A549 (cell line): ENCODE results near the gene SPATA9. TPM values are rescaled to one million over a fixed set of nuclear protein-coding genes. Genes with fewer than 3 reads are reported as not detected.
"Not testable (repeated sequence)": the region's sequence is repeated elsewhere in the genome, so short reads cannot be mapped to it uniquely, and the experiment has no call there.

ENCODE experiments used
- ATAC-seq, 2 experiments: fragments of 200-7000 bp in 1 of 2; fragments of >200 bp in 1 of 2; cut with Nextera tagmentation in 1 of 2; cut with Tn5 transposase in 1 of 2; 3 replicates each; pipeline versions ENCODE4 v1.8.0 to v1.9.1; 2018 to 2020; ENCODE audit warnings: mild to moderate bottlenecking in 1 of 2, moderate library complexity in 1 of 2
- CTCF ChIA-PET: fragments of 300-600 bp; sonication (Branson Sonifier 250); formaldehyde crosslinking; extraction: SDS; loops from one replicate; lab custom pipeline; 2021; ENCODE audit warnings: antibody characterized with exemption, inconsistent platforms; lab: Yijun Ruan, JAX
- POLR2A ChIA-PET: fragments of 350-600 bp; formaldehyde crosslinking; extraction: SDS; loops from one replicate; lab custom pipeline; 2021; ENCODE audit warnings: antibody characterized with exemption, inconsistent platforms; lab: Yijun Ruan, JAX
- DNase-seq, 2 experiments: peaks; one replicate each; pipeline versions ENCODE4 v3.0.0 to v3.0.0-alpha.2; 2011 to 2016; ENCODE audit warnings: low read depth in 1 of 2, low spot score in 1 of 2
- FAIRE-seq: peaks from 2 replicates; lab custom pipeline; 2011; peaks lifted over from hg19 to GRCh38; lab: Jason Lieb, UNC
- H3K27ac ChIP-seq, 2 experiments: fragments of >200 bp; sonication (Bioruptor Twin); formaldehyde crosslinking; 3 replicates each; pipeline ENCODE4 v1.5.1; 2016 to 2017
- H3K4me1 ChIP-seq: fragments of >200 bp; sonication (Bioruptor Twin); formaldehyde crosslinking; 3 replicates; pipeline ENCODE4 v1.6.1; 2016
- H3K4me2 ChIP-seq: fragments of >200 bp; sonication (Bioruptor Twin); formaldehyde crosslinking; 3 replicates; pipeline ENCODE4 v1.6.1; 2016
- H3K4me3 ChIP-seq: fragments of >200 bp; sonication (Bioruptor Twin); formaldehyde crosslinking; 3 replicates; pipeline ENCODE4 v1.5.1; 2016
- H3K9me3 ChIP-seq: fragments of >200 bp; sonication (Bioruptor Twin); formaldehyde crosslinking; 3 replicates; pipeline ENCODE4 v1.6.1; 2016
- BHLHE40 ChIP-seq: IDR thresholded peaks from 2 replicates; pipeline ENCODE4 v1.6.1; 2012; ENCODE audit warnings: low read depth, low read length, inconsistent platforms
- CHD4 ChIP-seq: fragments of 200-600 bp; sonication (generic); IDR thresholded peaks from 2 replicates; pipeline ENCODE4 v1.6.1; 2016; ENCODE audit warnings: antibody characterized with exemption, mild to moderate bottlenecking, borderline replicate concordance
- CTCF ChIP-seq: fragments of >200 bp; sonication (Bioruptor Twin); formaldehyde crosslinking; IDR thresholded peaks from 3 replicates; pipeline ENCODE4 v1.5.1; 2016
- EHF ChIP-seq: fragments of 250-450 bp; sonication (Bioruptor Pico); IDR thresholded peaks from 2 replicates; pipeline ENCODE4 v1.5.0; 2020; ENCODE audit warnings: mild to moderate bottlenecking
- EP300 ChIP-seq, 2 experiments: fragments of >200 bp; sonication (Bioruptor Twin); formaldehyde crosslinking; IDR thresholded peaks; 2 replicates in 1 of 2; 3 replicates in 1 of 2; pipeline ENCODE4 v1.6.1; 2016 to 2017
- FOSB ChIP-seq: fragments of 250-450 bp; sonication (Bioruptor Pico); IDR thresholded peaks from 2 replicates; pipeline ENCODE4 v1.5.0; 2020; ENCODE audit warnings: mild to moderate bottlenecking, moderate library complexity
- FOSL2 ChIP-seq, 2 experiments: fragments of 450-650 bp in 1 of 2; fragments of >200 bp in 1 of 2; sonication (Bioruptor Twin) in 1 of 2; formaldehyde crosslinking; IDR thresholded peaks; 2 replicates each; pipeline versions ENCODE4 v1.5.0 to v1.6.1; 2016 to 2020; ENCODE audit warnings: mild to moderate bottlenecking in 1 of 2, moderate library complexity in 1 of 2
- GATA3 ChIP-seq: IDR thresholded peaks from 2 replicates; pipeline ENCODE4 v1.6.1; 2012; ENCODE audit warnings: borderline replicate concordance
- HDAC2 ChIP-seq: fragments of 200-600 bp; sonication (generic); IDR thresholded peaks from 2 replicates; pipeline ENCODE4 v1.6.1; 2016
- HOXA7 ChIP-seq: fragments of 250-450 bp; sonication (Bioruptor Pico); IDR thresholded peaks from 2 replicates; pipeline ENCODE4 v1.5.0; 2020; ENCODE audit warnings: mild to moderate bottlenecking, moderate library complexity
- JUNB ChIP-seq: fragments of >200 bp; sonication (Bioruptor Twin); formaldehyde crosslinking; IDR thresholded peaks from 2 replicates; pipeline ENCODE4 v1.6.1; 2016
- MYC ChIP-seq: IDR thresholded peaks from 2 replicates; pipeline ENCODE4 v1.6.1; 2012; ENCODE audit warnings: mild to moderate bottlenecking, inconsistent platforms, low read length, improper control_type of control experiment, borderline replicate concordance
- NFE2L2 ChIP-seq: fragments of 150-350 bp; conservative IDR thresholded peaks from 2 replicates; pipeline ENCODE4 v1.6.1; 2014; ENCODE audit warnings: low read length
- NR3C1 ChIP-seq: fragments of >200 bp; sonication (Bioruptor Twin); formaldehyde crosslinking; IDR thresholded peaks from 3 replicates; pipeline ENCODE4 v1.6.1; 2017
- PBX3 ChIP-seq: IDR thresholded peaks from 2 replicates; pipeline ENCODE4 v1.6.1; 2012
- PHF8 ChIP-seq: fragments of 200-600 bp; sonication (generic); IDR thresholded peaks from 2 replicates; pipeline ENCODE4 v1.6.1; 2016; ENCODE audit warnings: low read depth, mild to moderate bottlenecking, antibody characterized with exemption, moderate library complexity, borderline replicate concordance
- POLR2A ChIP-seq: IDR thresholded peaks from 2 replicates; pipeline ENCODE4 v1.6.1; 2012; ENCODE audit warnings: mild to moderate bottlenecking, low read length
- POLR2AphosphoS2 ChIP-seq: conservative IDR thresholded peaks from 2 replicates; pipeline ENCODE4 v1.6.1; 2012; ENCODE audit warnings: low read length, improper control_type of control experiment, inconsistent platforms
- RCOR1 ChIP-seq: fragments of 150-350 bp; IDR thresholded peaks from 2 replicates; pipeline ENCODE4 v1.6.1; 2014; ENCODE audit warnings: antibody characterized with exemption, low read length, low read depth
- RFX5 ChIP-seq: fragments of 450-650 bp; IDR thresholded peaks from 2 replicates; pipeline ENCODE4 v1.7.1; 2014; ENCODE audit warnings: antibody characterized with exemption, mild to moderate bottlenecking, moderate library complexity
- SREBF2 ChIP-seq: fragments of 450-650 bp; IDR thresholded peaks from 2 replicates; pipeline ENCODE4 v1.6.1; 2014; ENCODE audit warnings: mild to moderate bottlenecking, moderate library complexity
- ZC3H11A ChIP-seq: fragments of 450-650 bp; IDR thresholded peaks from 2 replicates; pipeline ENCODE4 v1.6.1; 2014; ENCODE audit warnings: antibody characterized with exemption, mild to moderate bottlenecking
- ZNF302 ChIP-seq: fragments of 250-450 bp; sonication (Bioruptor Pico); IDR thresholded peaks from 2 replicates; pipeline ENCODE4 v1.9.0; 2021; ENCODE audit warnings: inconsistent platforms, mild to moderate bottlenecking, moderate library complexity
- ZSCAN20 ChIP-seq: fragments of 250-450 bp; sonication (Bioruptor Pico); IDR thresholded peaks from 2 replicates; pipeline ENCODE4 v1.8.0; 2022; ENCODE audit warnings: mild to moderate bottlenecking, moderate library complexity
- WGBS: methylation state at CpG from one replicate; pipeline ENCODE4 v1.1.6; 2017; ENCODE audit errors: missing lambda C conversion rate; 5-methylcytosine and 5-hydroxymethylcytosine counted together
- polyA plus RNA-seq, 4 experiments: library from polyadenylated mRNA; depleted of rRNA in 3 of 4; stranded (reverse); fragments of >200 nt; fragmentation: RNase III in 1 of 4; extraction: RNeasy Plus Mini Kit Qiagen cat#74134 plus additional on column Dnase treatment in 1 of 4; gene quantifications; 2 replicates in 3 of 4; 3 replicates in 1 of 4; pipeline ENCODE4 v1.2.3, GENCODE V29; 2011 to 2017
- TF ChIP-seq, protein P1 (sequence below): fragments of >200 bp; sonication (Bioruptor Twin); formaldehyde crosslinking; IDR thresholded peaks from 2 replicates; pipeline ENCODE4 v1.6.1; 2016

SPATA9 gene
- polyA plus RNA-seq, 2 of the 4 experiments (the other 2 are of a cell fraction): 0.16 TPM; not detected in 1

- TF ChIP-seq NFE2L2 (no peak), RCOR1 (no peak), EP300 (IDR thresholded peaks at IDR 0.05) (no peak), ZSCAN20 (CRISPR knock-in tag) (no peak), EHF (CRISPR knock-in tag) (no peak), POLR2A (no peak), POLR2AphosphoS2 (no peak), CHD4 (no peak), HOXA7 (no peak), JUNB (peak; percentile 78), HDAC2 (no peak), PBX3 (no peak), FOSB (CRISPR knock-in tag) (no peak), PHF8 (no peak), MYC (no peak), ZC3H11A (no peak), GATA3 (peak; percentile 80), SREBF2 (no peak), FOSL2 (IDR thresholded peaks at IDR 0.05) (peak; percentile 86), FOSL2 (CRISPR knock-in tag; IDR thresholded peaks at IDR 0.05) (peak; percentile 82), BHLHE40 (no peak), ZNF302 (CRISPR knock-in tag) (no peak)
- TF ChIP-seq, protein P1, sequence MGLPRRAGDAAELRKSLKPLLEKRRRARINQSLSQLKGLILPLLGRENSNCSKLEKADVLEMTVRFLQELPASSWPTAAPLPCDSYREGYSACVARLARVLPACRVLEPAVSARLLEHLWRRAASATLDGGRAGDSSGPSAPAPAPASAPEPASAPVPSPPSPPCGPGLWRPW: no peak
Measured at GRCh38 chr5:95712347-95712958, 29.7 kb upstream of the SPATA9 start (continued).

GRCh38 chr5:95711501-95712346 is 28.9 kb upstream of the SPATA9 start:
- H3K4me2 ChIP-seq: peak overlapping the region; percentile 37
- peak overlapping the region in 1 of 2 experiments; percentile 55; a peak in 3 of 6 replicates for H3K27ac ChIP-seq
- FAIRE-seq: no peak
- no peak for DNase-seq
- ChIA-PET POLR2A (no interaction called here), CTCF (no interaction called here)
- WGBS: 90% methylated on average over 27 of the region's 27 CpGs
- H3K9me3 ChIP-seq: no peaks in the 10 kb centered on the region
- H3K4me3 ChIP-seq: no peak overlapping the region
- TF ChIP-seq CTCF: no peak
- no peak for TF ChIP-seq NR3C1
- TF ChIP-seq RFX5: no peak
- TF ChIP-seq JUNB: no peak
- TF ChIP-seq ZC3H11A: no peak
- H3K4me1 ChIP-seq: peaks cover 21% of the 10 kb centered on the region
- ATAC-seq: no peak

DNA sequence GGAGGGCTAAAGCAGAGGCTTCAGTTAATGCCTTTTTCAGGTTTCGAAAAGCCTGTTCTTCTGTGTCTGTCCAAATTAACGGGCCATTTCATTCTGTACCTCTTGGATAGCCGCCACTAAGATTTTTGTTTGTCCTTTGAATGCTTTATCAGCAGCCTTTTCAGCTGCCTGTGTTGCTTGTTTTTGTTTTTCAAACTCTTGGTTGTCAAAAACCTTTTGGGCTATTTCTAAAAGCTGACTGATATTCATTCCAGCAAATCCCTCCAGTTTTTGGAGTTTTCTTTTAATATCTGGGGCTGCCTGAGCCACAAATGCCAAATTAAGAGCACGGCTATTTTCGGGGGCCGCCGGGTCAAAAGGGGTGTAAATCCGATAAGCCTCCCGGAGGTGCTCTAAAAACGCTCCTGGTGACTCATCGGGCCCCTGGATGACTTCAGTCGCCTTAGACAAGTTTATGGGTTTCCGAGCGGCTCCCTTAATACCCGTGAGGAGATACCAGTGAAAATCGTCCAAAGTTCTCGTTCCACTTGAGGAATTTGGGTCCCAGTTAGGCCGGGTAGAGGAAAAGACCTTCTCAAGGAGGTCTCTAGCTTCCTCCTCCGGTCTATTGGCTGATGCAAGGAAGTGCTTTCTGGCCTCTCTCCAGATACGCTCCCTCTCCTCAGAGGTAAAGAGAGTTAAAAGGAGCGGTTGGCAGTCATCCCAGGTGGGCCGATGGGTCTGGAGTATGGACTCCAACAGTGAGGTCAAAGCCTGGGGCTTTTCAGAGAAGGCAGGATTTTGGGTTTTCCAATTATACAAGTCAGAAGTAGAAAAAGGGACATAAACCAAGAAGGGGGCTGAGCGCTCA is 28.1 kb upstream of the SPATA9 start:
- H3K27ac ChIP-seq, FAIRE-seq, H3K4me3 ChIP-seq, ATAC-seq, POLR2A ChIA-PET, H3K4me2 ChIP-seq, H3K9me3 ChIP-seq, DNase-seq: not testable (repeated sequence)
- CTCF ChIA-PET: interaction anchor here (1.0 to 1.2 kb wide), 2 partner anchors 47 to 137 kb away, joined by 3 read pairs; no protein-coding TSS in a partner anchor
- peaks cover 21% of the 10 kb centered on the region for H3K4me1 ChIP-seq
- 84% methylated on average over 23 of the region's 23 CpGs for WGBS
